ENCODE results near the gene HDAC9. TPM values are rescaled to one million over a fixed set of nuclear protein-coding genes. Genes with fewer than 3 reads are reported as not detected.
A peak's percentile ranks its signal among the peaks of the same experiment; 100 is the strongest.

HDAC9 gene
- total RNA-seq, 1 experiment from 2014 or later: 17.1 TPM

- ATAC-seq: no peak
- Histone ChIP-seq H3K4me3 (ENCODE audit: low read depth in 2 of 2, low read length in 2 of 2) (no peak overlapping the region), H3K4me1 (ENCODE audit: control insufficient read depth, insufficient read depth, low read length) (0 out of 2 replicates have a peak, but pooled peaks cover 5% of the 10 kb centered on the region), H3K27me3 (ENCODE audit: control insufficient read depth, insufficient read depth, low read length) (no peaks in the 10 kb centered on the region), H3K36me3 (ENCODE audit: control insufficient read depth, insufficient read depth, low read length) (no peaks in the 10 kb centered on the region), H3K27ac (ENCODE audit: low read length) (peak overlapping the region; percentile 70; the same call in 1 of the 2 replicates), H3K9me3 (ENCODE audit: control insufficient read depth, insufficient read depth, low read depth, low read length) (no peaks in the 10 kb centered on the region)
- in situ Hi-C loops (cut with HindIII; ENCODE audit: low pct_unique_long_range_greater_than_20kb, low sequenced_read_pairs): no loop called here
- CTCF ChIA-PET: no interaction called here
- POLR2A ChIA-PET: no interaction called here
- BruUV-seq (replicated peaks): no TSS peak
- no peak for TF ChIP-seq POLR2AphosphoS5 (IDR thresholded peaks at IDR 0.05; ENCODE audit: low read depth, low read length)
- TF ChIP-seq CTCF (IDR thresholded peaks at IDR 0.05): no peak
- no peak for TF ChIP-seq REST (IDR thresholded peaks at IDR 0.05; ENCODE audit: insufficient read depth in 1 of 2, low read depth in 2 of 2, low read length in 1 of 2)
- TF ChIP-seq SIN3A (IDR thresholded peaks at IDR 0.05; ENCODE audit: borderline replicate concordance, insufficient read depth, low read depth, low read length): no peak
- TF ChIP-seq TCF7L2 (IDR thresholded peaks at IDR 0.05; ENCODE audit: low read depth, low read length): no peak
- DNase-seq (ENCODE audit: low read depth, low spot score): no peak
- intact Hi-C loops (cut with micrococcal nuclease; ENCODE audit: unreplicated experiment): no loop called here
These were observed 479.3 kb downstream of the HDAC9 start for GRCh38 chr7:18974803-18975202.

GRCh38 chr7:18975276-18975675 is 479.7 kb downstream of the HDAC9 start:
- DNase-seq (ENCODE audit: low read depth, low spot score) (no peak), ATAC-seq (no peak)
- Histone ChIP-seq H3K9me3 (ENCODE audit: control insufficient read depth, insufficient read depth, low read depth, low read length) (no peaks in the 10 kb centered on the region), H3K4me3 (ENCODE audit: low read depth in 2 of 2, low read length in 2 of 2) (no peak overlapping the region), H3K36me3 (ENCODE audit: control insufficient read depth, insufficient read depth, low read length) (no peaks in the 10 kb centered on the region), H3K27me3 (ENCODE audit: control insufficient read depth, insufficient read depth, low read length) (no peaks in the 10 kb centered on the region), H3K27ac (ENCODE audit: low read length) (peak overlapping the region; percentile 70; the same call in 1 of the 2 replicates), H3K4me1 (ENCODE audit: control insufficient read depth, insufficient read depth, low read length) (0 out of 2 replicates have a peak, but pooled peaks cover 5% of the 10 kb centered on the region)
- no TSS peak for BruUV-seq (replicated peaks)
- in situ Hi-C loops (cut with HindIII; ENCODE audit: low pct_unique_long_range_greater_than_20kb, low sequenced_read_pairs): no loop called here
- no peak for TF ChIP-seq TCF7L2 (IDR thresholded peaks at IDR 0.05; ENCODE audit: low read depth, low read length)
- TF ChIP-seq POLR2AphosphoS5 (IDR thresholded peaks at IDR 0.05; ENCODE audit: low read depth, low read length): no peak
- TF ChIP-seq SIN3A (IDR thresholded peaks at IDR 0.05; ENCODE audit: borderline replicate concordance, insufficient read depth, low read depth, low read length): no peak
- no peak for TF ChIP-seq CTCF (IDR thresholded peaks at IDR 0.05)
- intact Hi-C loops (cut with micrococcal nuclease; ENCODE audit: unreplicated experiment): no loop called here
- ChIA-PET POLR2A (no interaction called here), CTCF (no interaction called here)
